NCI-H2196 (cell line): ENCODE measurements around the gene PIPOX.

ENCODE experiments used
- DNase-seq: peaks from one replicate; lab custom pipeline; 2025; ENCODE audit not compliant: unreplicated experiment; lab: John Stamatoyannopoulos, UW

Gene PIPOX

GRCh38 chr17:29045734-29046472 lies 3.0 kb downstream of the PIPOX start:
- no peak for DNase-seq

- no peak for DNase-seq
Observed at GRCh38 chr17:29046473-29046839, 3.5 kb downstream of the PIPOX start.

- no peak for DNase-seq
Observed at GRCh38 chr17:29048440-29049368, 5.8 kb downstream of the PIPOX start.

- no peak for DNase-seq
Observed at GRCh38 chr17:29049541-29050145, 6.7 kb downstream of the PIPOX start.

GRCh38 chr17:29050176-29050575 lies 7.2 kb downstream of the PIPOX start:
- DNase-seq: no peak

- no peak for DNase-seq
Observed at GRCh38 chr17:29051194-29051593, 8.3 kb downstream of the PIPOX start.

- DNase-seq: no peak
Observed at GRCh38 chr17:29051731-29052130, 8.8 kb downstream of the PIPOX start.

- no peak for DNase-seq
Observed at GRCh38 chr17:29054835-29055234, 11.9 kb downstream of the PIPOX start.

- DNase-seq: no peak
Observed at GRCh38 chr17:29057361-29057760, 14.4 kb downstream of the PIPOX start.

GRCh38 chr17:29058391-29058790 lies 15.4 kb downstream of the PIPOX start:
- DNase-seq: no peak

GRCh38 chr17:29059281-29059680 lies 16.3 kb downstream of the PIPOX start:
- DNase-seq: no peak

- DNase-seq: no peak
Observed at GRCh38 chr17:29060475-29060874, 17.5 kb downstream of the PIPOX start.

GRCh38 chr17:29061036-29061435 lies 18.1 kb downstream of the PIPOX start:
- DNase-seq: no peak

GRCh38 chr17:29062215-29062614 lies 19.3 kb downstream of the PIPOX start:
- no peak for DNase-seq

GRCh38 chr17:29063992-29064391 lies 21.1 kb downstream of the PIPOX start:
- DNase-seq: no peak

- DNase-seq: no peak
Observed at GRCh38 chr17:29066047-29066446, 23.1 kb downstream of the PIPOX start.

- DNase-seq: no peak
Observed at GRCh38 chr17:29066606-29067005, 23.7 kb downstream of the PIPOX start.

GRCh38 chr17:29068818-29069217 lies 25.9 kb downstream of the PIPOX start:
- DNase-seq: no peak

GRCh38 chr17:29069526-29070041 lies 26.6 kb downstream of the PIPOX start:
- no peak for DNase-seq

- no peak for DNase-seq
Observed at GRCh38 chr17:29070308-29070707, 27.4 kb downstream of the PIPOX start.

- DNase-seq: no peak
Observed at GRCh38 chr17:29070781-29071180, 27.8 kb downstream of the PIPOX start.

- DNase-seq: no peak
Observed at GRCh38 chr17:29071303-29071702, 28.4 kb downstream of the PIPOX start.
